Adipocyte (in vitro differentiated cells): ENCODE results near the gene TBC1D25.

Experiments
- DNase-seq: peaks from one replicate; pipeline ENCODE4 v3.0.0-alpha.2; 2015; ENCODE audit warnings: low read depth
- H3K27me3 ChIP-seq: replicated peaks from 2 replicates; pipeline ENCODE4 v1.7.0; 2013; ENCODE audit warnings: mild to moderate bottlenecking, low read length, moderate library complexity; ENCODE audit not compliant: control insufficient read depth, insufficient read depth
- H3K36me3 ChIP-seq: 2 replicates; pipeline ENCODE4 v1.7.0; 2013; ENCODE audit warnings: low read length, mild to moderate bottlenecking, moderate library complexity; ENCODE audit not compliant: control insufficient read depth, insufficient read depth, severe bottlenecking
- H3K4me1 ChIP-seq: 2 replicates; pipeline ENCODE4 v1.7.0; 2013; ENCODE audit warnings: mild to moderate bottlenecking, low read length, moderate library complexity; ENCODE audit not compliant: control insufficient read depth, insufficient read depth
- H3K4me3 ChIP-seq: 2 replicates; pipeline ENCODE4 v1.7.0; 2013; ENCODE audit warnings: mild to moderate bottlenecking, low read length, moderate library complexity
- H3K9ac ChIP-seq: 2 replicates; pipeline ENCODE4 v1.7.0; 2013; ENCODE audit warnings: mild to moderate bottlenecking, low read length, moderate library complexity
- H3K9me3 ChIP-seq: 2 replicates; pipeline ENCODE4 v1.7.0; 2013; ENCODE audit warnings: mild to moderate bottlenecking, low read length, moderate library complexity; ENCODE audit not compliant: control insufficient read depth

TBC1D25 gene

DNA sequence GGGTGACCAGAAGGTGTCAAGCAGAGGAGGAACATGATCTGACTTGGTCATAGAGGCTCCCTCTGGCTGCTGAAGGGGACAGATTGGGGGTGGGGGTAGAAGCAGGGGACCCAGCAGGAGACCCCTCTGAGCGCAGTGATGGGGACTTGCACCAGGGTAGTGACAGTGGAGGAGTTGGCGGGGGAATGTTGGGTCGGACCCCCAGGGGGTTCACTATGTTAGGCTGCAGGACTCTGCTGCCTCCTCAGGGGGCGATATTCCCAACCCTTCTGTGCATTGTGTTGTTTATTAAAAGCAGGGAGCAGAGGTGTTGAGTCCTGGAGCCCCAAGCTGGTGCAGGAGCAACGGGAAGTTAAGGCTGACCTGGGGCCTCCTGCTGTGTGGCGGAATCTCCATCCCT is 66.6 kb downstream of the TBC1D25 start:
- H3K36me3 ChIP-seq = peaks cover 34% of the 10 kb centered on the region
- DNase-seq = no peak
- H3K9ac ChIP-seq = no peak overlapping the region
- H3K4me1 ChIP-seq = no peaks in the 10 kb centered on the region
- no peaks in the 10 kb centered on the region for H3K27me3 ChIP-seq
- no peaks in the 10 kb centered on the region for H3K9me3 ChIP-seq
- H3K4me3 ChIP-seq = no peak overlapping the region

DNA sequence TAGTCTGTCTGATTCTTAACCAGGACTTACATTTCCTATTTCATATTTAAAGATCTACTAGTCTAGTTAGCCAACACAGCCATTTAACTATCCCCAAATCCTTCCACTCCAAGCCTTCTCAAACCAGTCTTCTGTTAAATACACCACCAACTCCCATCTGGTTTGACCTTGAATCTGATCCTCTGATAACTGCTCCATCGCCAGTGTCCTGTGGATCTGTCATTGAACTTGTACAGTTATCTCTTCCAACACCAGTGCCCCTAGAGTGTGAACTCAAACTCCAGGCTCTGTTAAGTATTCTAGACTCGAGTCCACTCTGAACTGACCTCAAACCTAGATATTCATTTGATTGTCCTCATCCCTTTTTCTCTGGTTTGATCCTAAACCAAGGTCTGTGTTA is 72.2 kb downstream of the TBC1D25 start:
- peaks cover 9% of the 10 kb centered on the region for H3K4me1 ChIP-seq

More for the DNA sequence above, 72.2 kb downstream of the TBC1D25 start:
- Histone ChIP-seq H3K9ac (no peak overlapping the region), H3K36me3 (no peaks in the 10 kb centered on the region), H3K9me3 (no peaks in the 10 kb centered on the region), H3K4me3 (no peak overlapping the region), H3K27me3 (peaks cover 2% of the 10 kb centered on the region)
- no peak for DNase-seq
